Measurements from ENCODE around the gene ADAM33. TPM values are rescaled to one million over a fixed set of nuclear protein-coding genes. Genes with fewer than 3 reads are reported as not detected.

The ADAM33 gene
- total RNA-seq, 1 donor from 2014 or later: 11.7 TPM

GRCh38 chr20:3621111-3621510, 60.7 kb downstream of the ADAM33 start:
- TF ChIP-seq, protein P1, sequence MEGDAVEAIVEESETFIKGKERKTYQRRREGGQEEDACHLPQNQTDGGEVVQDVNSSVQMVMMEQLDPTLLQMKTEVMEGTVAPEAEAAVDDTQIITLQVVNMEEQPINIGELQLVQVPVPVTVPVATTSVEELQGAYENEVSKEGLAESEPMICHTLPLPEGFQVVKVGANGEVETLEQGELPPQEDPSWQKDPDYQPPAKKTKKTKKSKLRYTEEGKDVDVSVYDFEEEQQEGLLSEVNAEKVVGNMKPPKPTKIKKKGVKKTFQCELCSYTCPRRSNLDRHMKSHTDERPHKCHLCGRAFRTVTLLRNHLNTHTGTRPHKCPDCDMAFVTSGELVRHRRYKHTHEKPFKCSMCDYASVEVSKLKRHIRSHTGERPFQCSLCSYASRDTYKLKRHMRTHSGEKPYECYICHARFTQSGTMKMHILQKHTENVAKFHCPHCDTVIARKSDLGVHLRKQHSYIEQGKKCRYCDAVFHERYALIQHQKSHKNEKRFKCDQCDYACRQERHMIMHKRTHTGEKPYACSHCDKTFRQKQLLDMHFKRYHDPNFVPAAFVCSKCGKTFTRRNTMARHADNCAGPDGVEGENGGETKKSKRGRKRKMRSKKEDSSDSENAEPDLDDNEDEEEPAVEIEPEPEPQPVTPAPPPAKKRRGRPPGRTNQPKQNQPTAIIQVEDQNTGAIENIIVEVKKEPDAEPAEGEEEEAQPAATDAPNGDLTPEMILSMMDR (IDR thresholded peaks at IDR 0.05): no peak
- Histone ChIP-seq H3K4me3 (no peak overlapping the region), H3K9me3 (no peaks in the 10 kb centered on the region), H3K36me3 (peaks cover 15% of the 10 kb centered on the region), H3K4me1 (no peaks in the 10 kb centered on the region), H3K27ac (no peak overlapping the region), H3K27me3 (ENCODE audit: low read depth) (no peaks in the 10 kb centered on the region)
- no peak for ATAC-seq
- DNase-seq: no peak
- intact Hi-C loops (cut with DNase I): no loop called here

Other genes starting within 250 kb of the ADAM33 start
- 29.2 TPM for gene ATRN, start 211.0 kb downstream of the ADAM33 start, total RNA-seq
- gene GFRA4, start 18.6 kb downstream of the ADAM33 start, total RNA-seq: not detected
- 114 TPM for gene SIGLEC1, start 30.6 kb upstream of the ADAM33 start, total RNA-seq
- gene HSPA12B, start 50.7 kb upstream of the ADAM33 start, total RNA-seq: 36.9 TPM
- 33.2 TPM for gene ADISSP, start 85.7 kb upstream of the ADAM33 start, total RNA-seq
- 3.9 TPM for gene SPEF1, start 99.4 kb upstream of the ADAM33 start, total RNA-seq
- 76.2 TPM for gene CENPB, start 104.7 kb upstream of the ADAM33 start, total RNA-seq
- 97.7 TPM for gene CDC25B, start 114.3 kb upstream of the ADAM33 start, total RNA-seq
- 11.1 TPM for gene AP5S1, start 138.5 kb upstream of the ADAM33 start, total RNA-seq
- 42.9 TPM for gene MAVS, start 164.8 kb upstream of the ADAM33 start, total RNA-seq
- gene PANK2, start 207.4 kb upstream of the ADAM33 start, total RNA-seq: 39.1 TPM